GM12891 (cell line): ENCODE measurements around the gene TRAPPC11.

ENCODE experiments used
- DNase-seq: peaks from one replicate; pipeline ENCODE4 v3.0.0; 2011; ENCODE audit warnings: low spot score; ENCODE audit not compliant: insufficient read length
- FAIRE-seq: peaks from 2 replicates; lab custom pipeline; 2011; peaks lifted over from hg19 to GRCh38; lab: Jason Lieb, UNC
- PAX5 ChIP-seq: IDR thresholded peaks from 2 replicates; pipeline ENCODE4 v1.6.1; 2011; ENCODE audit warnings: low read length, moderate library complexity, mild to moderate bottlenecking; ENCODE audit not compliant: insufficient read depth, severe bottlenecking
- POLR2A ChIP-seq: IDR thresholded peaks from 2 replicates; pipeline ENCODE4 v1.6.1; 2011; ENCODE audit warnings: low read depth, low read length, control low read depth
- POLR2AphosphoS5 ChIP-seq: IDR thresholded peaks from 2 replicates; pipeline ENCODE4 v1.6.1; 2011; ENCODE audit warnings: low read depth, low read length, control low read depth
- POU2F2 ChIP-seq: IDR thresholded peaks from 2 replicates; pipeline ENCODE4 v1.6.1; 2011; ENCODE audit warnings: low read depth, mild to moderate bottlenecking, control low read depth, low read length, moderate library complexity
- SPI1 ChIP-seq: IDR thresholded peaks from 2 replicates; pipeline ENCODE4 v1.6.1; 2011; ENCODE audit warnings: low read depth, low read length, control low read depth
- TAF1 ChIP-seq: IDR thresholded peaks from 2 replicates; pipeline ENCODE4 v1.6.1; 2011; ENCODE audit warnings: low read depth, low read length, control low read depth

TRAPPC11 gene

GRCh38 chr4:183729069-183729406 is 69.9 kb downstream of the TRAPPC11 start:
- TF ChIP-seq POU2F2 (no peak), SPI1 (no peak), PAX5 (no peak), POLR2AphosphoS5 (no peak), POLR2A (no peak), TAF1 (no peak)
- DNase-seq = no peak
- no peak for FAIRE-seq

- FAIRE-seq (no peak), DNase-seq (no peak)
- no peak for TF ChIP-seq POLR2A
- no peak for TF ChIP-seq TAF1
Measured at GRCh38 chr4:183729430-183730328, 70.6 kb downstream of the TRAPPC11 start.

- FAIRE-seq = no peak
- TF ChIP-seq SPI1 (no peak), POU2F2 (no peak), POLR2A (no peak), TAF1 (no peak), POLR2AphosphoS5 (no peak), PAX5 (no peak)
- no peak for DNase-seq
Measured at GRCh38 chr4:183732296-183732695, 73.2 kb downstream of the TRAPPC11 start.

- DNase-seq (no peak), FAIRE-seq (no peak)
- TF ChIP-seq SPI1 (no peak), TAF1 (no peak), POLR2A (no peak), POU2F2 (no peak), PAX5 (no peak), POLR2AphosphoS5 (no peak)
Measured at GRCh38 chr4:183733181-183733580, 74.1 kb downstream of the TRAPPC11 start.

- DNase-seq (no peak), FAIRE-seq (no peak)
- no peak for TF ChIP-seq TAF1
- TF ChIP-seq PAX5 = no peak
Measured at GRCh38 chr4:183738081-183738673, 79.1 kb downstream of the TRAPPC11 start.

GRCh38 chr4:183738961-183739360 is 79.9 kb downstream of the TRAPPC11 start:
- TF ChIP-seq TAF1 = no peak
- TF ChIP-seq POLR2A = no peak
- TF ChIP-seq SPI1 = no peak
- no peak for TF ChIP-seq POLR2AphosphoS5
- no peak for TF ChIP-seq PAX5
- TF ChIP-seq POU2F2 = no peak
- DNase-seq (no peak), FAIRE-seq (no peak)

- TF ChIP-seq TAF1 (no peak), PAX5 (no peak), POLR2A (no peak), POLR2AphosphoS5 (no peak), SPI1 (no peak)
- DNase-seq (no peak), FAIRE-seq (no peak)
Measured at GRCh38 chr4:183746305-183747229, 87.5 kb downstream of the TRAPPC11 start.

- TF ChIP-seq PAX5 = no peak
- no peak for TF ChIP-seq POU2F2
- no peak for TF ChIP-seq POLR2A
- TF ChIP-seq POLR2AphosphoS5 = no peak
- TF ChIP-seq SPI1 = no peak
- no peak for TF ChIP-seq TAF1
- no peak for DNase-seq
- no peak for FAIRE-seq
Measured at GRCh38 chr4:183747380-183747779, 88.3 kb downstream of the TRAPPC11 start.

- DNase-seq = no peak
- FAIRE-seq = no peak
- TF ChIP-seq POLR2A = no peak
- no peak for TF ChIP-seq TAF1
- no peak for TF ChIP-seq SPI1
- no peak for TF ChIP-seq POU2F2
- no peak for TF ChIP-seq PAX5
- TF ChIP-seq POLR2AphosphoS5 = no peak
Measured at GRCh38 chr4:183747931-183748670, 89.0 kb downstream of the TRAPPC11 start.
